Measurements from ENCODE around the gene TH.
"Not testable (repeated sequence)": the region's sequence is repeated elsewhere in the genome, so short reads cannot be mapped to it uniquely, and the experiment has no call there.

TH gene

GRCh38 chr11:2198621-2199365 lies 27.2 kb upstream of the TH start:
- in situ Hi-C loops (cut with MboI; ENCODE audit: low pct_unique_long_range_greater_than_20kb, low sequenced_read_pairs) = loop anchor here (10.0 to 25.0 kb wide), 2 partner anchors 216 to 339 kb away; no protein-coding TSS in a partner anchor
- DNase-seq = no peak

DNA sequence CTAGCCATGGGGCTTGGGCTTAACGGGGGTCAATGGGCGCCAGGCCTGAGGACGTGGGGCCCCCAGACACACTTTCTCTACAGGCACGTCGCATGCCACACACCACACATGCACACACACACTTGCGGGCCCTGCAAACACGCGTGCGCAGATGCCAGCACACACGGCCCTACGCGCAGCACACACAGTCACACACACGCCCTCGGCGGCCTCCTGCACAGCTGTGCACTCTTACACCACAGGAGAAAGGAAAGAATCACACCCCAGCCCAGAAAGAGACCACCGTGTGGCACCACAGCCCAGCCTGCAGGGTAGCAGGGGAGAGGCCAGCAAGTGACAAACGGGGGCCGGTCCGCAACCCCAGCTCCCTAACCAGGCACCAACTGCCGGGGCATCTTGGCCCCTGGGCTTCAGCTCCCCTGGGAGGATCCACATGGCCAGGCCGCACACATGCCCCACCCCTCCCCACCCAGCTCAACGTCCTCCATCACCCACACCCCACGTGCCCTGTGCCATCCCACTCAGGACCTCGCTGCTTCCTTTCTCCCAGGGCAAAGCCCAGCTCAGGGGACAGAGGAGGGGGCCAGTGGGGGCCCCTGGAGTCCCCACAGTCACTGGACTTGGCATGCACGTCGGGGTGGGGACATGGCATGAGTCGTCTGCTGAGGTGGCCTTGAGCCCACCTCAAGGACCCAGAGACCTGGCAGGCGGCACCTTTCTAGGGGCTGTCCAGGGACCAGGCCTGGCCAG lies 26.3 kb upstream of the TH start:
- in situ Hi-C loops (cut with MboI; ENCODE audit: low pct_unique_long_range_greater_than_20kb, low sequenced_read_pairs) = loop anchor here (10.0 to 25.0 kb wide), 2 partner anchors 217 to 339 kb away; no protein-coding TSS in a partner anchor
- no peak for DNase-seq

DNA sequence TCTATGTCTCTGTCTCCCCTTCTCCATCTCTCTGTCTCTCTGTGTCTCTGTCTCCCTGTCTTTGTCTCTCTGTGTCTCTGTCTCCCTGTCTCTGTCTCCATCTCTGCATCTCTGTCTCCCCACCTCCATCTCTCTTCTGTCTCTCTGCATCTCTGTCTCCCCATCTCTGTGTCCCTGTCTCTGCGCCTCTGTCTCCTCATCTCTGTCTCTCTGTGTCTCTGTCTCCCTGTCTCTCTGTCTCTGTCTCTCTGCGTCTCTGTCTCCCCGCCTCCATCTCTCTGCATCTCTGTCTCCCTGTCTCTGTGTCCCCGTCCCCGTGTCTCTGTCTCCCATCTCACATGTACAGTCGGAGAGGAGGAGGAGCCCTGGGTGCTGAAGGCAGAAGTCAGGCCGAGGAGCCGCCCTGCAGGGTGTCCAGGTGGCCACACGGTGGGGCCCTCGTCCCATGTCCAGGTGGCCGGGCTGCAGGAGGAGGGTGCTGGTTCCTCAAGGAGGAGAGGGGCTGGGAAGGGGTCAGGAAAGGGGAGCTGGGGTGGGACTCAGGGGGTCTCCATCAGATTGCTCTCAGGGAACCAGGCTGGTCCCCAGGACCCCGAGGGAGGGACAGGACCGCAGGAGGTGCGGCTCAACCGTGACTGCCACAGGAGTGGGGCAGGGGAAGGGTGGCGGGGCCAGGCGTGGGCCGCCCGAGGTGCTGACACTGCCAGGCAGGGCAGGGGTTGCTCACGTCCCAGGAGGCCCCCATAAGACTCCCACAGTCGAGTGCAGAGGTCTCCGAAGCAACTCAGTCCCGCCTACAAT lies 25.6 kb upstream of the TH start:
- peak; percentile 83 for DNase-seq
- in situ Hi-C loops (cut with MboI; ENCODE audit: low pct_unique_long_range_greater_than_20kb, low sequenced_read_pairs) = loop anchor here (10.0 to 25.0 kb wide), 2 partner anchors 218 to 340 kb away; no protein-coding TSS in a partner anchor

DNA sequence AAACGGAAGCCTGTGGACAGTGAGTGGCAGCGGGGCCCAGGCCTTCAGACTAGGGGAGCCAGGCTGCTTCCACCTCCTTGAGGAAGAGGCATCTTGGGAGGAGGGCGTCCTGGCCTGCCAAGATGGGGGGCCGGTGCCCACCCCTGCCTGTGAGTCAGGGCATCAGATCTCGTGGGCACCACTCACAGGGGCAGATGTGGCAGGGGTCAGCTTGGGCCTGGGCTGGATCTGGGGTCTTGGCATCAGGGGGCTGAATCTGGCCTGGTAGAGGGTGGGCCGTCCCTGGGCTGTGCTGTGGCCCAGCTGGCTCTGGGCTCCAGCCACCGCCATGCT lies 24.1 kb upstream of the TH start:
- no peak for DNase-seq
- in situ Hi-C loops (cut with MboI; ENCODE audit: low pct_unique_long_range_greater_than_20kb, low sequenced_read_pairs) = loop anchor here (10.0 to 25.0 kb wide), 2 partner anchors 219 to 342 kb away; no protein-coding TSS in a partner anchor

DNA sequence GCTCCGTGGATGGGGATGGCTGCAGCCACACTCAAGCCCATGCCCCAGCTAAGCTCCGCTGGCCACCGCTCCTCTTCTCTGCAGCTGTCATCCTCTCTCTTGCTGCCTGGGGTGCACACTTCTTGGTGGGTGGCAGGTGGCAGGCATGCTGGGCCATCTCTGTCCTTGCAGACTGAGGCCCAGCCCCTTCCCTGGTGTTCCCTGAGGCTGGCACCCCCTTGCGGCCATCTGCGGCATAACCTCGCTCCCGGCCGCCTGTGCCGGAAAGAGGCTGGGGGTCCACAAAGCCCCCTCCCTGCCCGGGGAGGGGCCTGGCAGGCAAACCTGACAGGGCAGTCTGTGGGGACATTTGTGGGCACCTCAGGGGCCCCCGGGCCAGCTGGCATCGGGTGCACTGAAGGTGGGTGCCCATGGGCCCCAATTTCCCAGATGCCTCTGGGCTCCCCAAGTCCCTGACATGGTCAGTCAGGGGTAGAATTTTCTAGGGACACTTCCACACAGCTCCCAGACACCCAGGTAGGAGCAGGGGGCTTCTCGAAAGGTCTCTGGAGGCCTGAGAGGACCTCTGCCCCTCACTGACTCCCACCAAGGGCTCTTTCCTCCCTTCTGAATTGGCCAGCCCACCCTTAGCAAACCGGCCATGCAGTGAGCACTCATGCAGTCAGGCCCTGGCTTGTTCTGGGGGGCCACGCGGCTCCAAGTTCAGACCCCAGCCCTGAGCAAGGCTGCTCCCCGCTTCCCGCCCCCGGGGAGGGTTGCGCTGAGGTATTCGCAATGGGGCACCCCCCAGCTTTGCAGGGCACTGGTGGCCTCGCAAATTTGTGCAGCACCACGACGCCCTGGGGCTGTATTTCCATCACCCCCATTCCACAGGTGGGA lies 23.5 kb upstream of the TH start:
- in situ Hi-C loops (cut with MboI; ENCODE audit: low pct_unique_long_range_greater_than_20kb, low sequenced_read_pairs) = loop anchor here (10.0 to 25.0 kb wide), 2 partner anchors 220 to 342 kb away; no protein-coding TSS in a partner anchor
- peak; percentile 54 for DNase-seq

GRCh38 chr11:2193888-2194595 lies 22.4 kb upstream of the TH start:
- in situ Hi-C loops (cut with MboI; ENCODE audit: low pct_unique_long_range_greater_than_20kb, low sequenced_read_pairs) = loop anchor here (10.0 to 25.0 kb wide), 2 partner anchors 221 to 343 kb away; no protein-coding TSS in a partner anchor
- not testable (repeated sequence) for DNase-seq

GRCh38 chr11:2193099-2193887 lies 21.7 kb upstream of the TH start:
- in situ Hi-C loops (cut with MboI; ENCODE audit: low pct_unique_long_range_greater_than_20kb, low sequenced_read_pairs) = loop anchor here (10.0 to 25.0 kb wide), 2 partner anchors 222 to 344 kb away; no protein-coding TSS in a partner anchor
- DNase-seq = no peak

- DNase-seq = no peak
- in situ Hi-C loops (cut with MboI; ENCODE audit: low pct_unique_long_range_greater_than_20kb, low sequenced_read_pairs) = loop anchor here (10.0 to 25.0 kb wide), 2 partner anchors 222 to 345 kb away; no protein-coding TSS in a partner anchor
Measured at GRCh38 chr11:2192435-2192834, 20.8 kb upstream of the TH start.

GRCh38 chr11:2191883-2192282 lies 20.3 kb upstream of the TH start:
- in situ Hi-C loops (cut with MboI; ENCODE audit: low pct_unique_long_range_greater_than_20kb, low sequenced_read_pairs) = loop anchor here (10.0 to 25.0 kb wide), 2 partner anchors 223 to 345 kb away; no protein-coding TSS in a partner anchor
- no peak for DNase-seq

- peak; percentile 64 for DNase-seq
- in situ Hi-C loops (cut with MboI; ENCODE audit: low pct_unique_long_range_greater_than_20kb, low sequenced_read_pairs) = loop anchor here (10.0 to 25.0 kb wide), 2 partner anchors 224 to 346 kb away; no protein-coding TSS in a partner anchor
Measured at GRCh38 chr11:2190657-2191471, 19.2 kb upstream of the TH start.

- DNase-seq = no peak
- in situ Hi-C loops (cut with MboI; ENCODE audit: low pct_unique_long_range_greater_than_20kb, low sequenced_read_pairs) = loop anchor here (10.0 to 25.0 kb wide), 2 partner anchors 225 to 347 kb away; no protein-coding TSS in a partner anchor
Measured at GRCh38 chr11:2189938-2190656, 18.5 kb upstream of the TH start.

DNA sequence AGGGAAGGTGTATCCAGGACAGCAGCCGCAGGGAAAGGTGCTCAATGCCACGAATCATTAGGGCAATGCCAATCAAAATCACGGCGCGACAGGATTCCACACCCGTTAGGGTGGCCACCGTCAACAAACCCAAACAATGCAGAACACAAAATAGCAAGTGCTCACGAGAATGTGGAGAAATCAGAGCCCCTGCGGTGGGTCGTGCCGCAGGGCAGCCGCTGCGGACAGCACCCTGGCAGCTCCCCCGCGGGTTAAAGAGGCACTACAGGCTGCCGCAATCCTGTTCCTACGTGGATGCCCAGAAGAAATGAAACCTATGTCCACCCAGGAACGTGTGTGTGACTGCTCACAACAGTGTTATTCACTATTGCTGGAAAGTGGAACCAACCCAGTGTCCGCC lies 17.1 kb upstream of the TH start:
- no peak for DNase-seq
- in situ Hi-C loops (cut with MboI; ENCODE audit: low pct_unique_long_range_greater_than_20kb, low sequenced_read_pairs) = loop anchor here (25.0 kb wide), 1 partner anchor 349 kb away; no protein-coding TSS in a partner anchor

- DNase-seq = no peak
- in situ Hi-C loops (cut with MboI; ENCODE audit: low pct_unique_long_range_greater_than_20kb, low sequenced_read_pairs) = loop anchor here (25.0 kb wide), 1 partner anchor 350 kb away; no protein-coding TSS in a partner anchor
Measured at GRCh38 chr11:2187280-2187707, 15.7 kb upstream of the TH start.

- peak; percentile 69 for DNase-seq
- in situ Hi-C loops (cut with MboI; ENCODE audit: low pct_unique_long_range_greater_than_20kb, low sequenced_read_pairs) = loop anchor here (25.0 kb wide), 1 partner anchor 351 kb away; no protein-coding TSS in a partner anchor
Measured at GRCh38 chr11:2186669-2187279, 15.2 kb upstream of the TH start.
